Right kidney (tissue), 1 donor: ENCODE measurements around the gene CACNB1.

Experiments
- DNase-seq: peaks from one replicate; pipeline ENCODE4 v3.0.0-alpha.2; 2016

The CACNB1 gene

GRCh38 chr17:39225959-39226683 is 28.7 kb upstream of the CACNB1 start:
- DNase-seq = no peak

- peak; percentile 76 for DNase-seq
Observed at GRCh38 chr17:39225308-39225958, 28.0 kb upstream of the CACNB1 start, which contains the start of gene STAC2. TSS of gene STAC2 (minus strand) at chr17:39225945. CDS start at chr17:39225502, 443 bp downstream.

- peak; percentile 74 for DNase-seq
Observed at GRCh38 chr17:39224778-39225307, 27.4 kb upstream of the CACNB1 start.

GRCh38 chr17:39223907-39224777 is 26.7 kb upstream of the CACNB1 start:
- DNase-seq = no peak

- peak; percentile 36 for DNase-seq
Observed at GRCh38 chr17:39222866-39223834, 25.7 kb upstream of the CACNB1 start.

- DNase-seq = no peak
Observed at GRCh38 chr17:39222151-39222550, 24.7 kb upstream of the CACNB1 start.

- no peak for DNase-seq
Observed at GRCh38 chr17:39221572-39221971, 24.1 kb upstream of the CACNB1 start.

GRCh38 chr17:39219647-39220154 is 22.2 kb upstream of the CACNB1 start:
- no peak for DNase-seq

GRCh38 chr17:39218906-39219305 is 21.4 kb upstream of the CACNB1 start:
- DNase-seq = no peak

- no peak for DNase-seq
Observed at GRCh38 chr17:39217734-39218369, 20.4 kb upstream of the CACNB1 start.

- no peak for DNase-seq
Observed at GRCh38 chr17:39213852-39214251, 16.4 kb upstream of the CACNB1 start.

- DNase-seq = no peak
Observed at GRCh38 chr17:39212841-39213480, 15.5 kb upstream of the CACNB1 start.

GRCh38 chr17:39212195-39212810 is 14.8 kb upstream of the CACNB1 start:
- DNase-seq = no peak

GRCh38 chr17:39210093-39210434 is 12.6 kb upstream of the CACNB1 start:
- DNase-seq = no peak

GRCh38 chr17:39209317-39210092 is 12.0 kb upstream of the CACNB1 start:
- peak; percentile 60 for DNase-seq

- DNase-seq = peak; percentile 32
Observed at GRCh38 chr17:39208893-39209292, 11.4 kb upstream of the CACNB1 start.

GRCh38 chr17:39208136-39208535 is 10.7 kb upstream of the CACNB1 start:
- DNase-seq = peak; percentile 21

GRCh38 chr17:39205112-39205526 is 7.7 kb upstream of the CACNB1 start:
- DNase-seq = no peak

- no peak for DNase-seq
Observed at GRCh38 chr17:39204245-39204644, 6.8 kb upstream of the CACNB1 start.
